Mucosa of rectum (tissue), 2 donors: ENCODE measurements around the gene HAVCR2.

ENCODE experiments used
- H3K27ac ChIP-seq, 2 donors: one replicate each; pipeline ENCODE4 v1.7.0; 2013; ENCODE audit warnings: inconsistent platforms in 2 of 2, low read depth in 2 of 2, low read length in 2 of 2
- H3K27me3 ChIP-seq, 2 donors: one replicate each; pipeline ENCODE4 v1.7.0; 2013; ENCODE audit warnings: low read length in 2 of 2; ENCODE audit not compliant: control insufficient read depth in 2 of 2, insufficient read depth in 2 of 2
- H3K36me3 ChIP-seq, 2 donors: one replicate each; pipeline ENCODE4 v1.7.0; 2013; ENCODE audit warnings: low read length in 2 of 2; ENCODE audit not compliant: control insufficient read depth in 2 of 2, insufficient read depth in 2 of 2
- H3K4me1 ChIP-seq, 2 donors: one replicate each; pipeline ENCODE4 v1.7.0; 2013; ENCODE audit warnings: low read length in 2 of 2, mild to moderate bottlenecking in 1 of 2; ENCODE audit not compliant: control insufficient read depth in 2 of 2, insufficient read depth in 2 of 2
- H3K4me3 ChIP-seq, 2 donors: one replicate each; pipeline ENCODE4 v1.7.0; 2013; ENCODE audit warnings: low read length in 2 of 2
- H3K9ac ChIP-seq, 2 donors: one replicate each; pipeline ENCODE4 v1.7.0; 2013; ENCODE audit warnings: low read length in 2 of 2, low read depth in 1 of 2, mild to moderate bottlenecking in 1 of 2
- H3K9me3 ChIP-seq, 2 donors: one replicate each; pipeline ENCODE4 v1.7.0; 2013; ENCODE audit warnings: low read length in 2 of 2; ENCODE audit not compliant: control insufficient read depth in 2 of 2
- donor health status: healthy.
- donor health status: Normal muscosa, but diverticular disease.

HAVCR2 gene

DNA sequence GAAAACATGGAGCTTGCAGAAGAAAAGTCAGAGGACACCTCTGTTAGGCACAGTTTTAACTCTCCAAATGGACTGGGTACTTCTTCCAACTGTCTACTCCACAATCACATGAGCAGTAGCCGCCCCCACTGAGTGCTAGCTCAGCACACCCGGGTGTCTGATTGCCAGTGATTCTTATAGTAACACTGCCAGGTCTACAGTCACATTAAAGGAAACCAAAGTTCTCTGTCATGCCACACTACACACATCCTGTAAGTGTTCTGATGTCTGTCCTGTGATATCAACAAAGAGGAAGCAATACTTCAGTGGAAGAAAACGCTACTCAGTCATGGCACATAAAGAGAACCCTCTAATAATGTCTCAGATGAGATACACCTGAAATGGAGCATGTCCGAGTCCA lies at the start of gene HAVCR2:
Gene HAVCR2 (minus strand): TSS at position 69 of the 400 bp plus-strand sequence. CDS start 61 bp downstream, at position 8.
- H3K27ac ChIP-seq: peak within 1 kb of the TSS; percentile 46 to 47
- H3K36me3 ChIP-seq: no peaks in the 10 kb centered on the region
- H3K4me3 ChIP-seq: peak within 1 kb of the TSS; percentile 2 to 61
- H3K9me3 ChIP-seq: no peaks in the 10 kb centered on the region
- H3K9ac ChIP-seq: no peak within 1 kb of the TSS
- H3K27me3 ChIP-seq: no peaks in the 10 kb centered on the region
- no peaks in the 10 kb centered on the region for H3K4me1 ChIP-seq

- H3K36me3 ChIP-seq: no peaks in the 10 kb centered on the region
- no peak overlapping the region for H3K9ac ChIP-seq
- H3K4me3 ChIP-seq: no peak overlapping the region
- H3K27me3 ChIP-seq: no peaks in the 10 kb centered on the region
- H3K27ac ChIP-seq: no peak overlapping the region
- no peaks in the 10 kb centered on the region for H3K4me1 ChIP-seq
- H3K9me3 ChIP-seq: no peaks in the 10 kb centered on the region
Measured at GRCh38 chr5:157157293-157157891, 48.5 kb upstream of the HAVCR2 start.

GRCh38 chr5:157155297-157155696 lies 46.5 kb upstream of the HAVCR2 start:
- H3K36me3 ChIP-seq: no peaks in the 10 kb centered on the region
- H3K9me3 ChIP-seq: no peaks in the 10 kb centered on the region
- H3K9ac ChIP-seq: no peak overlapping the region
- no peak overlapping the region for H3K27ac ChIP-seq
- H3K27me3 ChIP-seq: no peaks in the 10 kb centered on the region
- no peaks in the 10 kb centered on the region for H3K4me1 ChIP-seq
- H3K4me3 ChIP-seq: no peak overlapping the region

- H3K9ac ChIP-seq: no peak overlapping the region
- H3K4me3 ChIP-seq: no peak overlapping the region
- H3K27ac ChIP-seq: no peak overlapping the region
- no peaks in the 10 kb centered on the region for H3K27me3 ChIP-seq
- H3K9me3 ChIP-seq: no peaks in the 10 kb centered on the region
- H3K4me1 ChIP-seq: no peaks in the 10 kb centered on the region
- H3K36me3 ChIP-seq: no peaks in the 10 kb centered on the region
Measured at GRCh38 chr5:157150995-157151394, 42.2 kb upstream of the HAVCR2 start.

- H3K27me3 ChIP-seq: no peaks in the 10 kb centered on the region
- no peak overlapping the region for H3K27ac ChIP-seq
- no peaks in the 10 kb centered on the region for H3K4me1 ChIP-seq
- H3K36me3 ChIP-seq: no peaks in the 10 kb centered on the region
- no peak overlapping the region for H3K9ac ChIP-seq
- no peak overlapping the region for H3K4me3 ChIP-seq
- H3K9me3 ChIP-seq: no peaks in the 10 kb centered on the region
Measured at GRCh38 chr5:157148734-157149615, 40.1 kb upstream of the HAVCR2 start.

GRCh38 chr5:157143127-157143971 lies 34.5 kb upstream of the HAVCR2 start:
- H3K4me3 ChIP-seq: peak overlapping the region; percentile 92 to 94
- peaks cover 0 to 6% of the 10 kb centered on the region in 2 donors for H3K4me1 ChIP-seq
- peak overlapping the region; percentile 74 to 91 for H3K9ac ChIP-seq
- H3K27ac ChIP-seq: peak overlapping the region; percentile 81 to 89
- H3K9me3 ChIP-seq: no peaks in the 10 kb centered on the region
- H3K27me3 ChIP-seq: no peaks in the 10 kb centered on the region
- H3K36me3 ChIP-seq: peaks cover 8 to 10% of the 10 kb centered on the region in 2 donors

GRCh38 chr5:157142317-157143126 lies 33.7 kb upstream of the HAVCR2 start, which contains the start of gene MED7:
TSS of gene MED7 (minus strand) at chr5:157142865. CDS start at chr5:157139431, 3,434 bp downstream.
- Histone ChIP-seq H3K36me3 (peaks cover 14 to 15% of the 10 kb centered on the region in 2 donors), H3K27me3 (no peaks in the 10 kb centered on the region), H3K9ac (peak within 1 kb of the TSS; percentile 91 to 92), H3K27ac (peak within 1 kb of the TSS; percentile 81 to 89), H3K4me1 (peaks cover 0 to 6% of the 10 kb centered on the region in 2 donors), H3K4me3 (peak within 1 kb of the TSS; percentile 92 to 94), H3K9me3 (no peaks in the 10 kb centered on the region)

DNA sequence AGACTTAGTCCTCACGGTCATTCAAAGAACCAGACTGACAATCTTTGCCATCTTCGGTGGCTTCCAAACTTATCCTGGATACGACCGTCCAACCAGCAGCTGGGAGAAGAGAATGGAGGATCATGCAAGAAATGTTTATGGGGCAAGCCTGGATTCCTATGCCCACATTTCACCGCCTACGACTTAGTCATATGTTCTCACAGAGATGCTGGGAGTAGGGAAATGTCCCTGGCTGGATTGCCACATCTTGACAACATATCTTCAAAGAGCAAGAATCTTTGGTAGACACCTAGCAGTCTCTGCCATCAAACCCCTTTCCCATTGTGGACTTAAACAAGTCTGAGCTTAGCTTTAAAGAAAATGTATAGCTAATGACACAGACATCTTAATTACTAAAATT lies 28.8 kb upstream of the HAVCR2 start:
- no peaks in the 10 kb centered on the region for H3K27me3 ChIP-seq
- H3K4me3 ChIP-seq: no peak overlapping the region
- no peaks in the 10 kb centered on the region for H3K9me3 ChIP-seq
- no peak overlapping the region for H3K9ac ChIP-seq
- H3K27ac ChIP-seq: no peak overlapping the region
- no peaks in the 10 kb centered on the region for H3K4me1 ChIP-seq
- H3K36me3 ChIP-seq: peaks cover 17 to 18% of the 10 kb centered on the region in 2 donors

DNA sequence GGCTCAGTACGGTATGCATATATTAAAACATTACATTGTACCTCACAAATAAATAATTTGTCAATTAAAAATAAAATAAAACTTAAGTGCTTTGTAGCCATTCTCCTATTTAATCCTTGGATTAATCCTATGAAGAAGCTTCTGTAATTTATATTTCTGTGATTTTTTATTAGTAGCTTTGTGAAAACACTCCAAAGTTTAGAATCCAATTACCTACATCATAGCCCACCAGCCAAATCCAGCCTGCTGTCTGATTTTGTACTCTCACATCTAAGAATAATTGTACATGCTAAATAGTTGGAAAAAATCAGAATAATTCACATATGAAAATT lies 23.4 kb upstream of the HAVCR2 start:
- peaks cover 0 to under 1% of the 10 kb centered on the region in 2 donors for H3K36me3 ChIP-seq

More for the DNA sequence above, 23.4 kb upstream of the HAVCR2 start:
- no peak overlapping the region for H3K27ac ChIP-seq
- H3K4me1 ChIP-seq: no peaks in the 10 kb centered on the region
- H3K9ac ChIP-seq: no peak overlapping the region
- H3K9me3 ChIP-seq: no peaks in the 10 kb centered on the region
- no peaks in the 10 kb centered on the region for H3K27me3 ChIP-seq
- H3K4me3 ChIP-seq: peak overlapping the region in 1 of 2 donors; percentile 56
